Brain microvascular endothelial cell (primary cell): ENCODE measurements around the gene RFC4.

Experiments
- DNase-seq: peaks from one replicate; pipeline ENCODE4 v3.0.0-alpha.2; 2020
- H3K27ac ChIP-seq: fragments of 250-450 bp; sonication (Bioruptor Pico); 2 replicates; pipeline ENCODE4 v1.5.1; 2020; ENCODE audit warnings: mild to moderate bottlenecking, moderate library complexity
- H3K27me3 ChIP-seq: fragments of 250-450 bp; sonication (Bioruptor Pico); replicated peaks from 2 replicates; pipeline ENCODE4 v1.5.1; 2020; ENCODE audit warnings: mild to moderate bottlenecking
- H3K36me3 ChIP-seq: fragments of 250-450 bp; sonication (Bioruptor Pico); replicated peaks from 2 replicates; pipeline ENCODE4 v1.5.1; 2020; ENCODE audit warnings: mild to moderate bottlenecking
- H3K4me3 ChIP-seq: 2 replicates; pipeline ENCODE4 v1.5.1; 2011; ENCODE audit warnings: low read depth, mild to moderate bottlenecking, control low read depth, low read length, moderate library complexity
- CTCF ChIP-seq: IDR thresholded peaks from 2 replicates; pipeline ENCODE4 v1.5.1; 2011; ENCODE audit warnings: low read depth, mild to moderate bottlenecking, moderate library complexity, low read length, control low read depth, inconsistent platforms; ENCODE audit errors: missing control alignments
- in situ Hi-C: cut with HindIII; loops from 2 replicates; pipeline ENCODE4 v1.10.0; 2017; ENCODE audit warnings: low sequenced_read_pairs, low pct_ligation_motif_present

The RFC4 gene

GRCh38 chr3:186760141-186760833, 46.0 kb downstream of the RFC4 start:
- H3K27ac ChIP-seq = no peak overlapping the region
- TF ChIP-seq CTCF = no peak
- H3K36me3 ChIP-seq = no peaks in the 10 kb centered on the region
- H3K27me3 ChIP-seq = no peaks in the 10 kb centered on the region
- in situ Hi-C loops = no loop called here
- no peak for DNase-seq
- H3K4me3 ChIP-seq = no peak overlapping the region

- no peaks in the 10 kb centered on the region for H3K36me3 ChIP-seq
- H3K4me3 ChIP-seq = no peak overlapping the region
- in situ Hi-C loops = no loop called here
- DNase-seq = no peak
- TF ChIP-seq CTCF = no peak
- no peaks in the 10 kb centered on the region for H3K27me3 ChIP-seq
- no peak overlapping the region for H3K27ac ChIP-seq
Measured at GRCh38 chr3:186759231-186759930, 46.9 kb downstream of the RFC4 start.

- no peak for TF ChIP-seq CTCF
- no peak for DNase-seq
- Histone ChIP-seq H3K4me3 (no peak overlapping the region), H3K27ac (no peak overlapping the region), H3K36me3 (no peaks in the 10 kb centered on the region), H3K27me3 (no peaks in the 10 kb centered on the region)
- in situ Hi-C loops = no loop called here
Measured at GRCh38 chr3:186757686-186758220, 48.5 kb downstream of the RFC4 start.

GRCh38 chr3:186757214-186757613, 49.1 kb downstream of the RFC4 start:
- no peaks in the 10 kb centered on the region for H3K36me3 ChIP-seq
- in situ Hi-C loops = no loop called here
- no peak for DNase-seq
- no peak for TF ChIP-seq CTCF
- H3K27me3 ChIP-seq = no peaks in the 10 kb centered on the region
- no peak overlapping the region for H3K27ac ChIP-seq
- no peak overlapping the region for H3K4me3 ChIP-seq

GRCh38 chr3:186754871-186755270, 51.4 kb downstream of the RFC4 start:
- Histone ChIP-seq H3K36me3 (no peaks in the 10 kb centered on the region), H3K27ac (no peak overlapping the region), H3K27me3 (no peaks in the 10 kb centered on the region), H3K4me3 (no peak overlapping the region)
- no peak for DNase-seq
- no peak for TF ChIP-seq CTCF
- in situ Hi-C loops = no loop called here
